KG1 (cell line): ENCODE data around the gene MLIP.

Source experiments
- DNase-seq: peaks from one replicate; lab custom pipeline; 2025; lab: John Stamatoyannopoulos, UW

MLIP gene

DNA sequence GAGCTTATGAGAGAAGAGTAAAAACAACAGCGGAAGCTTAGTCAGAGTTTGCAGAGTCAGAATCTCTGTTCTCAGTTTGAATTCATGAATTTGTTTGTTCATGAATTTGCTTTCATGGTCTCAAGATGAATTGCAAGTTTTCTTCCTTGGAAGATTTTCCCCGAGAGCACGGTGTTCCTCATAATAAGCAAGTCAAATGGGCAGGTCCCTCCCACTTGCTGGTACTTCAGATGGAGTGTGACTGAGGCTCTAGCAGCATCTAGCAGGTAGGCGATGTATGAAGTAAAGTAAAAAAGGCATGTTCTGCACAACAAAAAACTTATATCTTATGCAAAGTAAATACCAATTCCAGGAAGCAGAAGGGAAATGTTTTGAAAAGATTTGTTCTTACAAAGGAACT is 15.5 kb upstream of the MLIP start:
- no peak for DNase-seq

DNA sequence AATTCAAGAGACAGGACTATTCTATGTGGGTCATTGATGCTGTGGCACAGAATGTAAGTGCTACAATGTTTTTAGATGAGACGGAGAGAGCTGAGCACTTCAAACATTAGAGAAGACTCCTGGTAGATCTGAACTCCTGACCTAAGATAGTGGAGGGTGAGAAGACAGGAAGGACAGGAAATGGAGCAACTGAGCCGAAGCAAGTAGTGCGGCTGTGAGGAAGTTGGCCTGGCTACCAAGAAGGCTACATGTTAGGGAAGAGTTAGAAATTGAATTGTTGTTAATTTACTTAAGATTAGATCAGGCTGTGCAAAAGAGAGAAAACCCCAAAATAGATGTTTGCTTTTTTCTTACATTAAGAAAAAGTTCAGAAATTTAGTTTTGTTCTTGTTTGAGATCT is 14.4 kb upstream of the MLIP start:
- no peak for DNase-seq

DNA sequence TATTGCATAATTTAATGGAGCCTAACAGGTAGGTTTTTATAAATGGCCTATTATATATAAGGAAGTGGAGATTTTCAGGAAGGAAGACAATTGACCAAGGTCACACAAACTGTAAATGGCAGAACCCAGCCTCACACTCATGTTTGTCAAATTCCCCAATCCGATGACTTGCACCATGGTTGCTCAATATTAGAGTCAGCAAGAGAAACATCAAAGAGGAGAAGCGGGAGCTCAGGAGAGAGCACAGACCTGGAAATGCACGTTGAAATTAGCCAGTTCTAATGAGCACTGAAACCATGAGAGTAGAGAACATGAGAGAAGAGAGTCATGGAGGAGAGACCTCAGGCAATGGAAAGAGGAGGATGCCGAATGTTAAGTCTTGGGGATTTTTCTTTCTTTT is 13.5 kb upstream of the MLIP start:
- no peak for DNase-seq

DNA sequence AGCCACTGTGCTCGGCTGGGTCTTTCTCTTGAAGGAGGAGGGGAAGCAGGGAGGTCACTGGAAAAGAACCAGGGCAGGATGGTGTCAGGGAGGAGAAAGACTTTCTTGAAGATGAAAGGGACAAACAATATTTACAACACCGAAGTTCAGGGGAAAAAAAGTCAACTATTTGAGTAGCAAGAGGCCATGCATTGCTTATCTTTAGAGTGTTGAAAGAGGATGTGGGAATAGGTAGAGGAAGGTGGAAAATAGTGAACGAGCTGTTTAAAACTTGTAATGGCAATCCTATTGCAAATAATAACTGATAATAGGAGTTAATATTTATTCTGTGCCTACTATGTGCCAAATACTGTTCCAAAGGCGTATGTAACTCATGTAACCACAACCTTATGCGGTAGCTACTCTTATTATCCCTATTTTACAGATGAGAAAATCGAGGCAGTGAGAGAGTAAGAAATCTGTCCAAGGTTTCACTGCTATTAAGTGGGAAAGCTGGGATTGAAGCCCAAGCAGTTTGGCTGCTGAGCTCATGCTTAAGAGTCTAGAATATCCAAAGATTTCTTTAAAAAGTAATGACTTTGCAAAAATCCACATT is 12.7 kb upstream of the MLIP start:
- no peak for DNase-seq

DNA sequence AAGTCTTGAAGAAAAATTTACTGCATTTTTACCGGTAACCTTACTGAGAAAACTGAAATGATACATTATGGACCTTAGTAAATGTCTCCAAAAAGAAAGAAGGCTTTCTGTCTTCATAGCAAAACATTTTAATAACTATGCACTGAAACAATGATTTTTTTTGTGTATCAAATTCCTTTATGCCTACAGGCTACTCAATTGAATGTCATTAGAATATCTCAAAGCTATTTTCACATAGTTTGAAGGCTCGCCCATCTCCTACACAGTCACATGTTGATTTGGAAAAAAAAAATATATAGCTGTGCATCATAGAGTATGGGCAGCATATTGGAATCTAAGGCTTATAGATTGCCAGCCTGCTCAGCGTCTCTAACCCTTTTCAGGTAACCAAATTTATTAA is 12.0 kb upstream of the MLIP start:
- DNase-seq: no peak

DNA sequence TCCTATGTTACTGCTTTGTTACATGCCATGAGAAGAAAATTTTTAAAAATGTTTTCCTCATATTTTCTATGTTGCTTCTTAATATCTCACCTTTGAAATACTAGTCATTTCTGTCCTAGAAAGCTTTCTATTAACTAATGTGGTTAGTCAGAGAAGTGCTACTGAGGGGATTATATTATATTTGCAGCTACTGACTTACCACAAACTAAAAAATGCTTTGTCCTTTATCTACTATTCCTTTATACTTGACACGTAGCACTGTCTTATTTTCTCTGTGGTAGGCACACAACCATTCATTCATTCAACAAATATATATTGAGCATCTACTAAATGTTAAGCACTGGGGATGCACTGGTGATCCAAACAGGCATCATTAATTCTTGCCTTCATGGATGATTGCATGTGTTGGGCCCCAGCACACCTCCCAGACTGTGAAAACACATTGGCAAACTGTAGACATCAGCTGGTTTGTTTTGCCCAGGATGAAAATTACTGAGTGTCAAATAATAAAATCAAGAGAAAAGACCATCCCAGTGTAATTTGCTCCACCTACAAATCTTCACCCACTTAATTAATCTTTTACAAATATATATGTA is 10.7 kb upstream of the MLIP start:
- no peak for DNase-seq

DNA sequence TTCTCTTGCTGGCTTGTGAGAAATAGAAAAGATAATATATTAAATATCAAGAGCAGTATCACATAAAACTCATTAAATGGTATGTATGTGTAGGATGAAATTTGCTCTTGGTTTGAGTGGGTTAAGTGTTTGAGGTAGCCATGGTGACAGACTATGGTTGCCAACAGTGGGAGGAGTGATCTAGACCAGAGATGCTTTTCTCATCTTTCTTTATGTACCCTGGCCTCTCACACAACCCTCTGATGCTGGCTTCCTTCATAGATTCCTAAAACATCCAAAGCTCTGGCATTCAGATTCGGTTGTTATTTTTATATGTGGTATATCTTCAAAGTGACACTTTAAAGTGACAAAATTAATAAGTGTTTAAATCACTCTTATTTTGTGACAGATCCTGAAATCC is 9.0 kb upstream of the MLIP start:
- no peak for DNase-seq

DNA sequence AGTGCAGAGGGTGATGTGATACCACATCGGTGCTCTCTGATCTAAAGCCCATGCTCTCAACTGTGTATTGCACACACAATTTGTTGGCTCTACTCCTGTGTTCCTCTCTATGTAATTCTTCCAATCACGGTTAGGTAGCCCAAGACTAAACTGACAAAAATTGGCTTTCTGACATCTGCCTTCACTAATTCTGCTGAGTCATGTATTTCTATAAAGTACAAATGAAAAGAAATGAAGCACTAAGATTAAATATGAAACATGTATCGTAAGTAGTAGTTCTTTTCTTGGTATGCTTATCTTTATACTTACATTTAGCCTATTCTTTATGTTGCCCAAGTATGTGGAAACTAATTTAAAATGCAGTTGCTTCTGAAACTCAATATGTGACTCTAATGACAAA is 7.7 kb upstream of the MLIP start:
- DNase-seq: no peak

DNA sequence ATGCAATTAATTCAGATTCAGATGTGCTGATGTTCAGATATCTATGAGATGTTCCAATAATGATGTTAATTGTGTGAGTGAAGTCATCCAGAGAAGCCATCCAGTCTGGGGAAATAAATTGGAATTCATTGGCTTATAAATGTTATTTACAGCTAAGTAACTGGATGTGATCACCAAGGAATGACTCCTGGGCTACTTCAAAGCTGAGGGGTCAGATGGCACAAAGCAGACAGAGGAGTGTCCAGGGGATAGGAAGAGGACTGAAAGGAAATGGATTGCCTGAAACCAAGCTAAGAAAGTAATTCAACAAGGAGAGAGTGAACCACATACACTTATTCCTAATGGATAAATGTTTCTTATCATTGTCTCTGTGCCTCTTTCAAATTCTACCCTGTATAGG is 4.5 kb upstream of the MLIP start:
- DNase-seq: no peak

DNA sequence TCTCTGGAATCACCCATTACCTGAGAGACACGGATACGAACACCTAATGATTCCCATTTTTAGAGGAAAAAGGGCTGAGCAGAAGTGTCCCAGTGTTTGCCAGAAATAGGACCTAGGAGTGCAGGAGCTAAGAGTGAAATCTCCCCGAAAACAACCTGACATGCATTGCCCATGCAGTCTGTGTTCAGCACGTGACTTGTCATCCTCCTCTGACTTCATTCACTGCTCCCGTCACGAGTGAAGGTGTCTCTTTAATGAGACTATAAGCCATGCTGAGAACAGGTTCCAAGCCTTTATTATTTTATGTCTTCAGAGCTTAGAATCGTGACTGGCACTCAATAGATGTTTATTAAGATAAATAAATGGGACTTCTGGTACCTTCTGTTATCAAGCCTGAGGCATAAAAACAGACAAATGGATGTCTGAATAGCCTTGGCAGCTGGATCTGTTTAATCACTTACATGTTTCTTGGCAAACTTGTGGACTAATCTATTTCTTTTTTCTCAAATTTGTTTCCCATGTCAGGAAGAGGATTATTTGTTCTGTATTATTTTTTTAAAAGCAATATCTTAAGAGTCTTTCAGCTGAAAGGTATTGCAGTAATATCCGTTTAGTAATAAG is 3.7 kb upstream of the MLIP start:
- no peak for DNase-seq

DNA sequence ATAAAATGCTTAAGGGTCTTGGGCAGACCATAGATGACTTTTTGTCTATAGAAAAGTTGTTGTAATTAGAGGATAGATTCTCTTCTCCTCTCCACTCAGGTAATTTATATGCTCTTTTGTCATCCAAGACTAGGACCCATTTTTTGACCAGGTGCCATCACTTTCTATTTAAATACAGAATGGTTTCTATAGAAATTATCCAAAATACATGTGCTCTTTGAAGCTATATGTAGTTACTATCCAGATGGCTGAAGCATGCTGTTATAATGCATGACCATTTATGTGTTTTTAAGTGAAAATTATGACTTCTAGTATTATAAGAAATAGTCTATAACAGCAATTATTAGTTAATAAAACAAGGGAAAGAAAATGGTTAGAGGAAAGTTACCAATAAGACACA is 3.0 kb upstream of the MLIP start:
- no peak for DNase-seq

DNA sequence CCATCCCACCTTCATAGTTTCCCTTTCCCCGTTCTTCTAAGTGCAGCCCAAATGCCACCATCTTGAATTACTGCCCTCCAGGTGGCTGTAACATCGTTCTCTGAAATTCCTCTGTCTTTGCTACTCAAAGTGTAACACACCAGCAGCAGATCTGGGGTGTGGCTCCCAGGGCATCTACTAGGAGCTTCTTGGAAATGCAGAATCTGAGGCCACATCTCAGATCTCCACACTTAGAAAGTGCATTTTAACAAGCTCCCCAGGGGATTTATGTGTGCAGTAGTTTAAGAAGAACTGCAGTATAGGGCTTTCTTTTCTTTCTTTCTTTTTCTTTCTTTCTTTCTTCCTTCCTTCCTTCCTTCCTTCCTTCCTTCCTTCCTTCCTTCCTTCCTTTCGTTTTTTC is 1.7 kb upstream of the MLIP start:
- no peak for DNase-seq

DNA sequence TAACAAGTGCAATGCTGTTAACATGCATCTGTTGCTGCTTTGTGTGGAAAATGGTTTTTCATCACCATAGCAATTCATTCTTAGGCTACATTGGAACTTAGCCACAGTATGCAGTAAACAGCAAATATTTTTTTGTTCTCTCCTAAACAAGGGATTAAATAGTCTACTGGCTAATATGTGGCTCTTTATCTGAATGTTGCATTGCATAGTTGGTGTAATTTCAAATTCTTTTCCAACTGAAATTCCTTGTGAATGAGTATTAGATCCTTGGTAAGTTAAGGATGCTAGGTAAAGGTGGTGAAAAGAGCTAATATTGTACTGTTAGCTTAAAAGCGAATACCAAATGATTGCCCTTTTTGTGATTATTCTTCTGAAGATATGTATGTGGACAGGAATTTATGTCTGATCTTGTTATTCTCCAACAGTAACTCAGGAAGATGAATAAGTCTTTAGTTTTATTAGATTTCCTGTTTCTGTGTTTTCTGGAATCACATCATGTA is 958 bp downstream of the MLIP start:
- DNase-seq: no peak

DNA sequence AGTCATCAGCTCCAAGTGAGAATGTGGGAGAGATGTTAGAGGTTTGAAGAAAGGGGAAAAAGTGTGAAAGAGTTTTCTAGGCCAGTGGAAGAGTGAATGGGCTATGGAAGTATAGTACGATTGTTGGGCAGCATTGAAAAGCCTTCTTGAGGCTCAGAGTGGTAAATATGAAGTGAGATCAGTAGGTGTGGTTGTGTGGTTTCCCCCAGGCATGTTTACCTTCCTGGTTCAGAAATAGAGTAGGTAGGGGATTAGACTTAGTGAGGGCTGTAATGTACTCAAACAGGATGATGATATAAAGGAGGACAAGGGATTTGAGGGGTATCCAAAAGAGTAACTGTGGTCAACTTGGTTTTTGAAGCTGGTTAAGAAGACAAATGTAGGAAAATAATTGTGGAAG is 3.7 kb downstream of the MLIP start:
- no peak for DNase-seq

DNA sequence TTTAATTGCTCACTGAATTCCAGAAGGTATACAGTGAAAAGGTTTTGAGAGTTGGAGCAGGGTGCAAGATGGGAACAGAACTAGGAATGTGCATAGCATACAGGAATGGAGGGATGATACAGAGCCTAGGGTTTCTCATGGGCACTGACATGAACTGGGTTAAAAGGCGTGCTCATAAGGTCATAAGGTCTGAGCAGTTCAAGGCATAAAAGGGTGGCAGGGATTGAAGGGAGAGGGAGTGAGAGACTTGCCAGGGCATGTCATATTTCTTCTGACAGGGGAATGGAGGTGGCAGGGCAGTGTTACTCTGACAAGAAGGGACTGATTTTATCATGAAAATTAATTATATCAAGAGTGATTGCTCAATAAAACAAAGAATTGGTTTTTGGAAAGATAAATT is 4.7 kb downstream of the MLIP start:
- no peak for DNase-seq

DNA sequence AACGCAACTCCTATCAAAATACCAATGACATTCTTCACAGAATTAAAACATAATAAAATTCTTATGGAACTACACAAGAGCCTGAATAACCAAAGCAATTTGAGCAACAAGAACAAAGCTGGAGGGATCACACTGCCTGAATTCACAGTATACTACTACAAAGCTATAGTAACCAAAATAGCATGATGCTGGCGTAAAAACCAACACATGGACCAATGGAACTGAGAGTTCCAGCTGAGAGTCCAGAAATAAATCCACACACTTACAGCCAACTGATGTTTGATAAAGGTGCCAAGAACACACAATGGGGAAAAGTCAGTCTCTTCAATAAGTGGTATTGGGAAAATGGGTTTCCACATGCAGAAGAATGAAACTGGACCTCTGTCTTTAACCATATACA is 6.9 kb downstream of the MLIP start:
- no peak for DNase-seq

DNA sequence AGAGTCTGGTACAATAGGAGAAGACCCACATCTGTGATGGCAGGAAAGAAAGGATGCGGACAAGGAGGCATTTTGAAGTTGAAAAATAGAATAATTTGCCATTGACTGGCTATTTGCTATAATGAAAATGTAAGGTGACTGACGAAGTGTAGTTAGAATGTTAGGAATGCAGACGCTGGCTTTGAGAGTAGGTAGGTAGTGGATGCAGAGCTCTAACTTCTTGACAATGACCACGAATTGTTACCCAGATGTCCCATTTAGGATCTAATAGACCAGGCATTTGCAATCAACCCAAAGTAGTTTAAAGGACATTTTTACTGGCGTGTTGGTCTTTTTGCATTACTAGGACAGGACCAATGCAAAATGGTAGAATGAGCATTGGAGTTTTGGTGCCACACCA is 14.2 kb downstream of the MLIP start:
- no peak for DNase-seq

DNA sequence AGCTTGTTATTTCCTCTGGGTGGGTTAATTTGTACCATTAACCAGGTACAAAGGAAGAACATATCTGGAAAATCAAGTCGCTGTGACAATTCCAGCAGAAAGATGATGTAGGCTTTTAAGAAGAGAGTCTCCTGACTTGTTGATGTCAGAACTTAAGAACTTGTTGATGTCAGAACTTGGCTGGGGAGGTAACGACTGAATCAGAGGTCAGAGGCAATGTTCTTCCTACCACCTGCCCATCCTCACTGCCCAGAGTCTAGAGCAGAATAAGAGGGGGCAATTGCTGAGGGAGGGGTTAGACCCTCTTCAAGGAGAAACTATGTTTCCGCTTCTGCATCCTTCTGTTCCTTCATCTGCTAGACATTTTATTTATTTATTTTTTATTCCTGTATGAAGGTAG is 18.9 kb downstream of the MLIP start:
- no peak for DNase-seq

DNA sequence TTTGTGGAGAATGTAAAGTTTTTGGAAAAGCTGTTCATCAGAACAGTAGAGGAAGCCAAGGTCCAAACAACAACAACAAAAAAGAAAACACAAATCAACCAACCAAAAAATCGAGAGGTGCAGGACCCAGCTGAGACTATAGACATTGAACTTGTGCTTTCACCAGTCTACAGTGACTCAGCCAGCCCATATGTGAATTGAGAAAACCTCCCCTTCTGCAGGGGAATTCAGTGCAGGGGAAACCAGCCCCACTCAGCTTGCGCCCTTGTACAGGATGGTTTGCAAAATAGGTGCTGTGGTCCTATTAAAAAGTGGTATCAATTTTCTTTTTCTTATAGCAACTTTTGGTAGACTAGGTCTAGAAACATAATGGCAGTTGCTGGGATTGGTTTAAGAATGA is 21.3 kb downstream of the MLIP start:
- DNase-seq: no peak

DNA sequence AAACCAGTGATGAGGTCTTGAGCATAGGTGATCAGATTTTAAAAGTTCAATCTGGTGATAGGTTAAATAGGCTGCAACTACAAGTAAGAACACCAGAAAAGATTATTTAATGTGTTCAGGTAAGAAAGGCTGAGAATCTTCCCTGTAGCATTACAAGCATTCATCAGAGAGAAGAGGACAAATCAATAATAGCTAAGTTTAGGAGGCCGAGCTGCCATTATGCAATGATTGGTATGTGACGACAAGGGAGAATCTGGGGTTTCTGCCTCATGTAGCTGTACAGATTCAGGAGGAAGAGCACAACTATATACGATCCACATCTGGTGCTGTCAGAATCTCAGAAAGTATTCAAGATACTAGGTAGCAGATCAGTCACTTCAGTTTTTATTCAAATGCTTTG is 21.9 kb downstream of the MLIP start:
- DNase-seq: no peak

DNA sequence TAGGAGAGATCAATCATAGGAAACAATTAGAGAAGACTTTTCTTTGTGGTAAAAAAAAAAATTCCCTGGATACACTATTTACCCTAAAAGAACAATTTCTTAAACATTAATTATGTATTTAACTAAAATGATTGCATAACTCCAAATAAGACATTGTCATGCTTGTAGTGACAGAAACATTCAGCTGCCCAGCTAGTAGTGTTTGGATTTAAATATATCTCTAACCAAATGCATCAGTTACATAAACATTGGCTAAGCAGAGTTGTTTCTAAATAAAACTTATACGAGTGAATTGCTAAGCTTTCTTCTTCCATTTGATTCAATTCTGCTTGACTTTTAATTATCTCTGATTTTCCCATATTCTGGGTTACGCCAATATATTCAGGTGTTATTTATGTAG is 23.7 kb downstream of the MLIP start:
- DNase-seq: no peak

DNA sequence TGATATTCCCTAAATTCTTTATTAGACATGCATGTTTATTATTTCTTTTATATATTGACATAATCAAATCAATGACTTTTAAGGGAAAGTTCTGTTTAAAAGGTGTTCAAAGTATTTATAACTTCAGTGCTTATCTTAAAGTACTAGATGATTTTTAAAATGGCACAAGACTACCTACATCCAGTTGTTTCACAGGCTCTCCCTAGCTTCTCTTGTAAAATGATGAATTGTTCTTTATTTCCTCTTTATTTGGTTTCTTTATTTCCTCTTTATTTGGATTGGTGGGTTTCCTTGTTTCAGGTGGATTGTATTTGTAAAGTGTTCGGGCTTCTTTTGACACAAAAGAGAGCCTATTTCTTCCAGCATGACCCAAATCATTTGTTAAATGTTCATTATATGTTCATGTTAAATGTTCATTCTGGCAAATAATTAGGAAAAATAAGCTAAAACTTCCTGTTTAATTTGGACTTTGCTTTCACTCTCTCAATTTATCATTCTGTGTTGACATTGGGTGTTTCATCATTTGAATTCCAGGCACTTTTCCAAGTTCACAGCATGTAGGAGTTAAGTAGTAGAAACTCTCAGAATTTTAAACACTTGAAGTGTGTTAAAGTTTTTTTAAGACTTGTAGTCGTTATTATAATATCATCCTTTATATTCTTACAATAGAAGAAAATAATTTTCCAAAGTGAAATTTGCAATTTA is 24.6 kb downstream of the MLIP start:
- DNase-seq: no peak

DNA sequence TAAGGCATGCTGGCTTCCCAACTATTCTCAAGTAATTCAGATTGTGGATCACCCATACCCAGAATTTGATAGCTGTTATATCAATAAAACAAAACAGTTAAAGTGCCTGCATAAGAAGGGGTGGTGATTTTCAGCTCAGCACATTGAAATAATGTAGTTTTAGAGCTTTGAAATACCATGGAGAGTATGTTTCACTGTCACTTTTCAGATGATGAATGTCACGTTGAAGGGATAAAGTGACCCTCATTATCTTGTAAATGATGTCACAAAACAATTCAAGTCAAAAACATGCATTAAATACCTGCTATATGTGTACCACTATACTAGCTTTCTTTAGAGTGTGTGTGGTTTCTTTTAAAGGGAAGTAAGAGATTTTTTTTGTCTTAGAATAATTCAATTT is 27.6 kb downstream of the MLIP start:
- no peak for DNase-seq
